HepG2 (cell line): Measurements from ENCODE around the gene NOL12. TPM values are rescaled to one million over a fixed set of nuclear protein-coding genes. Genes with fewer than 3 reads are reported as not detected.

Experiments
- AHDC1 ChIP-seq: sonication (generic); formaldehyde crosslinking; IDR thresholded peaks from 2 replicates; pipeline ENCODE4 v1.5.1; 2020; ENCODE audit warnings: mild to moderate bottlenecking, missing genetic modification reagents, borderline replicate concordance
- ARID2 ChIP-seq: sonication (generic); formaldehyde crosslinking; IDR thresholded peaks from 2 replicates; pipeline ENCODE4 v1.8.1; 2022; ENCODE audit warnings: mild to moderate bottlenecking, missing genetic modification reagents, borderline replicate concordance
- ATRX ChIP-seq: sonication (generic); formaldehyde crosslinking; IDR thresholded peaks from 2 replicates; pipeline ENCODE4 v1.4.0; 2020; ENCODE audit warnings: missing genetic modification reagents, borderline replicate concordance
- BRF2 ChIP-seq: sonication (generic); formaldehyde crosslinking; IDR thresholded peaks from 2 replicates; pipeline ENCODE4 v1.8.1; 2022; ENCODE audit warnings: mild to moderate bottlenecking, missing genetic modification reagents
- CBFB ChIP-seq: sonication (generic); formaldehyde crosslinking; IDR thresholded peaks from 2 replicates; pipeline ENCODE4 v1.4.0; 2020; ENCODE audit warnings: missing genetic modification reagents
- CBX2 ChIP-seq, 2 experiments: fragments of 200-600 bp in 1 of 2; sonication (generic); formaldehyde crosslinking in 1 of 2; IDR thresholded peaks; 2 replicates each; pipeline versions ENCODE4 v1.7.0 to v1.8.1; 2018 to 2022; ENCODE audit warnings: low read depth in 2 of 2, low read length in 1 of 2, mild to moderate bottlenecking in 1 of 2, missing genetic modification reagents in 1 of 2
- DNMT1 ChIP-seq: sonication (generic); formaldehyde crosslinking; IDR thresholded peaks from 2 replicates; pipeline ENCODE4 v1.5.1; 2020; ENCODE audit warnings: mild to moderate bottlenecking, missing genetic modification reagents
- ELF4 ChIP-seq: sonication (generic); formaldehyde crosslinking; IDR thresholded peaks from 2 replicates; pipeline ENCODE4 v1.5.0; 2020; ENCODE audit warnings: missing genetic modification reagents, mild to moderate bottlenecking, moderate library complexity, borderline replicate concordance
- FOSL1 ChIP-seq: sonication (generic); formaldehyde crosslinking; IDR thresholded peaks from 2 replicates; pipeline ENCODE4 v1.9.0; 2021; ENCODE audit warnings: missing genetic modification reagents, borderline replicate concordance
- FOXA3 ChIP-seq: IDR thresholded peaks from 2 replicates; pipeline ENCODE4 v1.6.1; 2016; ENCODE audit warnings: missing genetic modification reagents, missing compliant biosample characterization
- MEIS1 ChIP-seq: sonication (generic); formaldehyde crosslinking; IDR thresholded peaks from 2 replicates; pipeline ENCODE4 v1.9.0; 2021; ENCODE audit warnings: mild to moderate bottlenecking, missing genetic modification reagents, moderate library complexity, borderline replicate concordance
- MEIS2 ChIP-seq: sonication (generic); formaldehyde crosslinking; IDR thresholded peaks from 2 replicates; pipeline ENCODE4 v1.9.0; 2021; ENCODE audit warnings: mild to moderate bottlenecking, missing genetic modification reagents
- NFKBIZ ChIP-seq: IDR thresholded peaks from 2 replicates; pipeline ENCODE4 v1.6.1; 2018; ENCODE audit warnings: missing genetic modification reagents, missing compliant biosample characterization
- NR1H2 ChIP-seq: sonication (generic); formaldehyde crosslinking; IDR thresholded peaks from 2 replicates; pipeline ENCODE4 v1.8.1; 2022; ENCODE audit warnings: low read depth, missing genetic modification reagents, borderline replicate concordance
- PCBP2 ChIP-seq: fragments of 200-400 bp; formaldehyde crosslinking; optimal IDR thresholded peaks from 2 replicates; pipeline ENCODE3; 2018; ENCODE audit warnings: low read length, low read depth; ENCODE audit not compliant: poor library complexity, severe bottlenecking
- TMF1 ChIP-seq: sonication (generic); formaldehyde crosslinking; IDR thresholded peaks from 2 replicates; pipeline ENCODE4 v1.8.1; 2022; ENCODE audit warnings: low read depth, missing genetic modification reagents
- YY1 ChIP-seq: IDR thresholded peaks from 2 replicates; pipeline ENCODE4 v1.6.1; 2011; ENCODE audit warnings: low read length, low read depth, moderate library complexity, mild to moderate bottlenecking; ENCODE audit not compliant: insufficient read depth, insufficient replicate concordance
- ZNF180 ChIP-seq: sonication (generic); formaldehyde crosslinking; IDR thresholded peaks from 2 replicates; pipeline ENCODE4 v1.4.0; 2020; ENCODE audit warnings: low read depth, missing genetic modification reagents, borderline replicate concordance
- ZNF570 ChIP-seq: sonication (generic); formaldehyde crosslinking; IDR thresholded peaks from 2 replicates; pipeline ENCODE4 v1.4.0; 2020; ENCODE audit warnings: mild to moderate bottlenecking, missing genetic modification reagents, borderline replicate concordance
- ZNF768 ChIP-seq: sonication (generic); formaldehyde crosslinking; IDR thresholded peaks from 2 replicates; pipeline ENCODE4 v1.4.0; 2020; ENCODE audit warnings: missing genetic modification reagents
- polyA plus RNA-seq, 8 experiments: library from polyadenylated mRNA; depleted of rRNA in 3 of 8; stranded (reverse) in 7 of 8; unstranded in 1 of 8; fragments of >200 nt; fragmentation: Illumina TruSeq in 4 of 8; extraction: Trizol in 4 of 8; gene quantifications; 2 replicates each; pipeline versions ENCODE4 v1.2.1 to v1.2.3, GENCODE V29; 2011 to 2016; ENCODE audit warnings: low read depth in 4 of 8, missing spikeins in 1 of 8, mixed read lengths in 1 of 8; ENCODE audit not compliant: insufficient read depth in 1 of 8
- total RNA-seq, 5 experiments: library from RNA; depleted of rRNA; stranded (reverse); fragments of >200 nt; fragmentation: Illumina TruSeq; extraction: Trizol; gene quantifications; 2 replicates each; pipeline ENCODE4 v1.2.3, GENCODE V29; 2016; ENCODE audit warnings: low read depth in 1 of 5

Gene NOL12
- total and polyA plus RNA-seq, 2 of the 13 experiments (the other 11 are each of a cell fraction or from before 2014, with no cell fraction given), result 14.3 to 31.4 TPM

GRCh38 chr22:37674951-37675929 is 10.9 kb upstream of the NOL12 start, which contains the start of gene LGALS1 (continued):
- TF ChIP-seq CBFB (no peak), PCBP2 (no peak), MEIS1 (CRISPR knock-in tag) (0 out of 2 replicates have a peak, but pooled peaks have one; percentile 24), AHDC1 (CRISPR knock-in tag) (no peak), NR1H2 (CRISPR knock-in tag) (no peak), CBX2 (IDR thresholded peaks at IDR 0.05; ENCODE audit: low read depth, low read length) (no peak), CBX2 (CRISPR knock-in tag; IDR thresholded peaks at IDR 0.05; ENCODE audit: low read depth) (no peak), NFKBIZ (CRISPR knock-in tag) (no peak), ZNF570 (CRISPR knock-in tag) (no peak), ZNF180 (no peak), BRF2 (CRISPR knock-in tag) (no peak), MEIS2 (CRISPR knock-in tag) (no peak), ATRX (CRISPR knock-in tag) (no peak), DNMT1 (CRISPR knock-in tag) (no peak), ELF4 (no peak), TMF1 (CRISPR knock-in tag) (no peak), FOSL1 (no peak), FOXA3 (CRISPR knock-in tag) (no peak), ZNF768 (CRISPR knock-in tag) (peak; percentile 65), YY1 (no peak), ARID2 (no peak)
